Stimulated activated CD8-positive, alpha-beta memory T cell treated with anti-CD3 and anti-CD28 coated beads, Interleukin-15, amount 100 ng/mL, for 1 hour (primary cell): ENCODE measurements around the gene FER1L5.
"Not testable (repeated sequence)": the region's sequence is repeated elsewhere in the genome, so short reads cannot be mapped to it uniquely, and the experiment has no call there.

Experiments
- DNase-seq: peaks from one replicate; pipeline ENCODE4 v3.0.0-alpha.2; 2020; ENCODE audit warnings: low read depth

The FER1L5 gene

DNA sequence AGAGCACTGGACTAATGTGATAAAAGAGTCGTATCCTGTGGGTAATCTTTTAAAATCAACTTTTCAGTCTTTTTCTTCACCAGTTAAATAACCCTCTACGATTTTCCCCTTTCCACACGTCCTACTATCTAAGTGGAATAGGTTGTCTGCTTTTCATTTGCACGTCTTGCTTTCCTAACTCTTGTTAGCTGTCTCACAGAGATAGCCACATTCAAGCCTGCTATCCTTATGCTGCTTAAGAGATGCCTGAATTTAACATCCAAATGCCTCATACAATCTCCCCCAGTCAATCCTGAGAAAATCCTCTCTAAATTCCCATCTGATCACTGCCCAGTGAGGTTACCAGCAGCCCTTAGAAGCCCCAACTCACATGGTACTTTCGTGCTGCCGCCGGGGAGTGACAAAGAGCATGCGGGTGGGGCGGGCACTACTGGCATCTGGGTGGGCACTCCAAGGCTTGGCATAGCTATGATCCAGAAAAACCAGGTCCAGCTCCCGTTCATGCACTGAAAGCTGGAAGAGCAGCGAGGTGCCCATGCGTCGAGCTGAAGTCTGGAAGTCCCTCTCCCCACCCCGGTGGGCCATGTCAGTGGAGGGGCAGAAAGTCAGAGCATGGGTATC lies 5.9 kb upstream of the FER1L5 start:
- DNase-seq: no peak

- peak; percentile 52 for DNase-seq
Measured at GRCh38 chr2:96637385-96638143, 5.0 kb upstream of the FER1L5 start.

DNA sequence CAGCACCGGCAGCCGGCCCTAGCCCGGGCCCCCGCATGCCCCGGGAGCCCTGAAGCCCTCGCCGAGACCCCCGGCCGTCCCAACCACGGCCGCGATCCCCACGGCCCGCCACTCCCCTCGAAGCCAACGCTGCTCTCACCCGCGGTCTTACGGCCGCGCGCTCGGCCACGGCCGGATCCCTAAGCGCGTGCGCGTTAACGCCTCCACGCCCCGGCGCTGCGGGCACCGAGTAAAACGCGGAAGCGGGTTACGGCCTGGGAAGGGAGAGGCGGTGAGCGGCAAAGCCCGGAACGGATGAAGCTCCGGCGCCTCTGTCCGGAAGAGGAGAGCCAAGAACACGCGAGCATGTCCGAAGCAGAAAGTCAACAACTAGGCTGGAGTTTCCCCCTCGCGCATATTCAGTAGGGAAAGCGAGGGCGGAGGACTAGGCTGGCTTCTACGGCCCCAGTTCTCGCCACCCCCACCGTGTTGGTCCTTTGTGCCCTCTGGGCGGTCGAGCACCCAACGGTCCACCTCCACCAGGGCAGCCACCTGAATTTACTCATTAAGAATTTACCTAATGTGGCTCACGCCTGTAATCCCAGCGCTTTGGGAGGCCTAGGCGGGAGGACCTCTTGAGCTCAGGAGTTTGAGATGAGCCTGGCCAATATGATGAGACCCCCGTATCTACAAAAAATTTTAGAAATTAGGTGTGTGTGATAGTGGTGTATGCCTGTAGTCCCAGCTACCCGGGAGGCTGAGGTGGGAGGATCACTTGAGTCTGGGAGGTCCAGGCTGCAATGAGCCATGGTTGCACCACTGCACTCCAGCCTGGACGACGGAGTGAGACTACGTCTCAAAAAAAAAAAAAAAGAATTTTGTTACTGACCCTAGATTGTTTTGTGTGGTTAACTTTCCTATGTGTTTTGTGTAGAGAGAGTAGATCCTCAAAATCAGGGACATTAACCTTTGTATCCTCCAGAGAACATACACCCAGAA lies 4.1 kb upstream of the FER1L5 start, which contains the start of gene KANSL3:
TSS of gene KANSL3 (minus strand) at position 169 of the 978 bp plus-strand sequence. CDS start 1,177 bp downstream, outside the sequence.
- DNase-seq: peak; percentile 82

DNA sequence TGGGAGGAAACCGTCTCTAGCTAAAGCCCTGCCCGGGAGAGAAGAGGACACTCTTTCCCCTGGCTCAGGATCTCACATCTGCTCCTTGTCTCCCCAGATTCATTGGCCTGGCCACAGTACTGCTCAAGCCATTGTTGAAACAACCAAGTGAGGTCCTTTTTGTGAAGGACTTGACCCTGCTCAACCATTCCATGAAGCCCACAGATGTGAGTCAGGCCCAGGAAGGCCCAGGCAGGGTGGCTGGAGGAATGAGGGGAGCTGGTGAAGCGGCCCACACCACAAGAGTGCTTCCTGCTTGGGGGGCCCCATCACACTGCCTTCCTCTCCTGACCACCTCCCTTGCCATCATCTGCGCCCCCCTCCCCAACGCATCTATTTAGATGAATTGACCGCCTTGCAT lies 5.1 kb downstream of the FER1L5 start:
- no peak for DNase-seq

DNA sequence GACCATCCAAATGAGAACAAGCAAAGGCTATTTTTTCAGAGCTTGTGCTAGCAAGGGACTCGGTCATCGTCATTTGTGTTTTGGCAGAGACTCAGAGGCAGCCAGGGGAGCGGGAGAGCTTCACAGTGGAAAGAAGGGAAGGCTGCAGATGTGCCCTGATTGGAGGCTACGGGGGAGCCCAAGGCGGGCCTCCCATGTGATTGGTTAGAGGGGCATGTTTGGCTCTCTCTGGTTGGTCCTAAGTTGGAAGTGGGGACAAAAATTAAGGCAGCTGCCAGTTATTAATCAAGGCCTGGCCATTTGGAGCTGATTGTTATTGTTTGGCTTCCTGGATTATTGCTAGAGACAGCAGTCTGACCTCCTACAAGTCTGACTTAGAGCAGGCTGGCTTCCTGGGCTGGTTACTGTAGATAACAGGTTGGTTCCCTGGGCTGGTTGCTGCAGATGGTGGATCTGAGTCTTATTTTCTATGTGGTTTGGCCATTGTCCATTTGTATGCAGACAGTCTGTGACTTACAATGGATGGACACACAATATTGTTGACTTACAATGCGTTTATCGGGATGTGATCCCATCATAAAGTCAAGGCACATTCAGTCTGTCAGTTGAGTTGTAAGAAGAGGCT lies 5.9 kb downstream of the FER1L5 start:
- DNase-seq: no peak

- no peak for DNase-seq
Measured at GRCh38 chr2:96649342-96649741, 6.8 kb downstream of the FER1L5 start.

DNA sequence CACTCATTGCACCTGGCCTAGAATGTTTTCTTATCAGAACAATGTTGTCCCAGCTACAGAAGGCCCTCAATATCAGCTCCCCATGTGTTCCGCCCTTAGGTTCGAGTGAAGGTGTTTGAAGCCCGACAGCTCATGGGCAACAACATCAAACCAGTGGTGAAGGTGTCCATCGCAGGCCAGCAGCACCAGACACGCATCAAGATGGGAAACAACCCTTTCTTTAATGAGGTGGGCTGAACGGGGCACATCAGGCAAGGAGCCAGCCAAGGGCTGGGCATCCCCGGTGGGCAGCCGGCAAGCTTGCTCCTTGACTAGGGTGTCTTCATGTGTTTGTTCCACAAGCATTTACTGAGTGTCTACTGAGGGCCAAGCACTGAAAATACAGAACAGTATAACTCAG lies 9.2 kb downstream of the FER1L5 start:
- no peak for DNase-seq

DNA sequence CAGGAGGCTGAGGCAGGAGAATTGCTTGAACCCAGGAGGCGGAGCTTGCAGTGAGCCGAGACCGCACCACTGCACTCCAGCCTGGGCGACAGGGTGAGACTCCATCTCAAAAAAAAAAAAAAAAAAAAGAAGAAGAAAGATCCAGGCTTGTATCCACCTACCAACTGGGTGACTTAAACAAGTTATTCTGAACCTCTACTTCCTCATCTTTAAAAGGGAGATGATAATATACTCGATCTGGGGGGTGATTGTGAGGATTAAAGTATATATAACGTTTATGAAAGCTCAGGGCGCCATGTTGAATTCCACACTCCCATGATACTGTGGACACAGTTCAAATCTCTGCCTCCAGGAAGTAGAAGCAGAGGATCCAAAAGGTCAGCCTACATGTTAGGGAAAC lies 12.2 kb downstream of the FER1L5 start:
- not testable (repeated sequence) for DNase-seq

GRCh38 chr2:96655526-96655925 lies 13.0 kb downstream of the FER1L5 start:
- no peak for DNase-seq

DNA sequence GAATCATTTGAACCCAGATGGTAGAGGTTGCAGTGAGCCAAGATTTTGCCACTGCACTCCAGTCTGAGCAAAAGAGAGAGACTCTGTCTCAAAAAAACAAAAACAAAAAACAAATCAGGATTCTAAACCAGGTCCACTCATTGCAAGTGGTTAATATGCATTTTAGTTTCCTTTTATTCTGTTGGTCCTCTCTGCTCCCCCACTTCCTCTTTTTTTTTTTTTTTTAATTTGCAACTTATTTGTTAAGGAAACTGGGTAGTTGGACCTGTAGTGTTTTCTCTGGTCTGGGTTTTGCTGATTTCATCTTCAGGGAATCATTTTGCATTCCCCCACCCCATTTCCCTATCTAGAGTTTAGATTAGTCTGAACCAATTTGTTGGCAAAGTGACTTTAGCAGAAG lies 14.0 kb downstream of the FER1L5 start:
- DNase-seq: no peak

DNA sequence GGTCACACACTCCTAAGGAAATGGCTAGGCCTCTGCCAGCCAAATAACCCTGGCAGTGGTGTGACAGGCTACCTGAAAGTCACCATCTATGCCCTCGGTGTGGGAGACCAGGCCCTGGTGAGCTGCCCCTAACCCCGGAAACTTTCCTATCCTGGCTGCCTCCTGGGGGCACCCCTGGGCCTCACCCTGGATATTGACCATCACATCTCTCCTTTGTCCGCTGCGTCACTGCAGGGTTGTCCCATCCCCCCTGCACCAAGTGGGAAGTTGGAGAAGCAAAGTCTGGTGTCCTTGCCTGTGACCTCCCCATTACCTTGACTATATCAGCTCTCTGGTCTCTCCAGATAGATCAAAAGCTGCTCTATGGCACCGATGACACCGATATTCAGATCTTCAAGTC lies 18.8 kb downstream of the FER1L5 start:
- no peak for DNase-seq

GRCh38 chr2:96662360-96662759 lies 19.8 kb downstream of the FER1L5 start:
- no peak for DNase-seq

GRCh38 chr2:96663177-96663576 lies 20.6 kb downstream of the FER1L5 start:
- DNase-seq: no peak

DNA sequence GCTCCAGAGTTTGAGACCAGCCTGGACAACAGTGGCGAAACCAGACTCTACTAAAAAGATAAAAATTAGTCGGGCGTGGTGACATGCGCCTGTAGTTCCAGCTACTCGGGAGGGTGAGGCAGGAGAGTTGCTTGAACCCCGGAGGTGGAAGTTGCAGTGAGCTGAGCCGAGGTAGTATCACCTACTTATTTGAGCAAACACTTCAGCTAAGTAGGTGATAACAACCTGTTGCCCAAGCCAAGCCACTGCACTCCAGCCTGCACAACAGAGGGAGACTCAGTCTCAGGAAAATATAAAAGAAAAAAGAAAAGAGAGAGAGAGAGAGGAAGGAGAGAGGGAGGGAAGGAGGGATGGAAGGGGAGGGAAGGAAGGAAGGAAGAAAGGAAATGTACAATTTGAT lies 21.3 kb downstream of the FER1L5 start:
- DNase-seq: no peak

- DNase-seq: no peak
Measured at GRCh38 chr2:96664366-96664925, 21.9 kb downstream of the FER1L5 start.

DNA sequence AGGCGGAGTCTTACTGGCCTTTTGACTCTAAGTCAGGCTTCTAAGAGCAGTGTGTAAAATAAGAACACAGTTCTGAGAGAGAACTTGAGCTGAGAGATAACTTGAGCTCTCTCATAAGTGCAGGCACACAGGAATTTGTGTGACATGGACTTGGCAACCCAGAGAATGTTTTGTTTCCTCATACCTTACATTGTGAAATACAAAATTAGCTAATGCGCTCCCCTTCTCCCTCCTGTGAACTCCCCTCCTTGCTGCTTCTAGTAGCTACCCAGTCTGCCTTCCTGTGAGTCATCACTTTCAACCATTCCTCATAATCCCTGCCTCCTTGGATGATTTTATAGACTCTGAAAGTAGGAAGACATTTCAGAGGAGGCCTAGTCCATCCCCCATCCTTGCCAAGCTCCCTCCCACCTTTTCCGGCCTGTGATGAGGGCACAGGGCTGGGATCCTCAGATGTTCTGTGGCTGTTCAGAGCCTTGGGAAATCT lies 22.6 kb downstream of the FER1L5 start:
- DNase-seq: no peak

DNA sequence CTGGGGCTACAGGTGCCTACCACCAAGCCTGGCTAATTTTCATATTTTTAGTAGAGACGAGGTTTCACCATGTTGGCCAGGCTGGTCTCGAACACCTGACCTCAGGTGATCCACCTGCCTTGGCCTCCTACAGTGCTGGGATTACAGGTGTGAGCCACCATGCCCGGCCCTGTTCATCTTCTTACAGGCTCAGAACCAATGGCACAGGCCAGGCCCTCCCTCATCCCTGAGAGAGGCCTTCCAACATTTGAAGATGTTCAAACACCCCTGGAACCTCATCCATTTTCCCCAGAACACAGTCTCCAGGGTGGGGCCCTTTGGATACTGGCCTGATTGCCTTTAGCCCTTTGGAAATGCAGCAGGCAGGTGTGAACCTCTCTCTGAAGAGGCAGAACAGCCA lies 23.2 kb downstream of the FER1L5 start:
- not testable (repeated sequence) for DNase-seq

DNA sequence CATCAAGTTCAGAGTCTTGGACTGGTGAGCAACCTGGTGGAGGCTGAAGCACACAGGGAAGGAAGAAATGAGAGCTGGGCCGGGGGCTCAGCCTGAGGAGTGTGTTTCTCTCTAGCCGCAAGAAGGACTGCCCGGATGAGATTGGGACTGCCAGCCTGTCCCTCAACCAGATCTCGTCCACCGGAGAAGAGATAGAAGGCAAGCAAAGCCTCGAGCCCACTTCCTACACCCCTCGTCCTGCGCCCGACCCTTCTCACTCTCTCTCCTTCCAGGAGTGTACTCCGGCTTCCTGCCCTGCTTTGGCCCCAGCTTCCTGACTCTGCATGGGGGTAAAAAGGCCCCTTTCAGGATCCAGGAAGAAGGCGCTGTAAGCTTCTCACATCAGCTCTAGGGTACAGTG lies 26.2 kb downstream of the FER1L5 start:
- DNase-seq: no peak

- DNase-seq: no peak
Measured at GRCh38 chr2:96669539-96670215, 27.1 kb downstream of the FER1L5 start.

- no peak for DNase-seq
Measured at GRCh38 chr2:96679848-96680247, 37.3 kb downstream of the FER1L5 start.

GRCh38 chr2:96680561-96681141 lies 38.1 kb downstream of the FER1L5 start:
- DNase-seq: no peak
